Thyroid gland (tissue), 4 donors: Measurements from ENCODE around the gene ARFGEF2.

Source experiments
- CTCF ChIP-seq, 6 experiments: fragments of 200-600 bp in 3 of 6; fragments of 450-650 bp in 3 of 6; sonication (generic) in 3 of 6; IDR thresholded peaks; one replicate each; pipeline ENCODE4 v1.5.1; 2016 to 2019; ENCODE audit warnings: antibody characterized with exemption in 6 of 6, mild to moderate bottlenecking in 2 of 6, inconsistent platforms in 1 of 6, moderate library complexity in 1 of 6
- POLR2A ChIP-seq, 2 donors: fragments of 450-650 bp; IDR thresholded peaks; one replicate each; pipeline ENCODE4 v1.6.1; 2017; ENCODE audit warnings: antibody characterized with exemption in 2 of 2, mild to moderate bottlenecking in 2 of 2, moderate library complexity in 1 of 2

- TF ChIP-seq POLR2A (IDR thresholded peaks at IDR 0.05) (no peak), CTCF (IDR thresholded peaks at IDR 0.05) (no peak)
These were observed 41.7 kb downstream of the ARFGEF2 start for GRCh38 chr20:48962976-48963771.
